GM19023 (cell line): ENCODE data around the gene ATP9B.

Experiments used
- ATAC-seq: cut with Tn5 transposase; IDR thresholded peaks from one replicate; pipeline ENCODE4 v1.9.1; 2021; ENCODE audit warnings: mild to moderate bottlenecking, moderate library complexity; ENCODE audit not compliant: unreplicated experiment

Gene ATP9B

GRCh38 chr18:79402977-79403722 lies 334.0 kb downstream of the ATP9B start:
- ATAC-seq, result no peak

DNA sequence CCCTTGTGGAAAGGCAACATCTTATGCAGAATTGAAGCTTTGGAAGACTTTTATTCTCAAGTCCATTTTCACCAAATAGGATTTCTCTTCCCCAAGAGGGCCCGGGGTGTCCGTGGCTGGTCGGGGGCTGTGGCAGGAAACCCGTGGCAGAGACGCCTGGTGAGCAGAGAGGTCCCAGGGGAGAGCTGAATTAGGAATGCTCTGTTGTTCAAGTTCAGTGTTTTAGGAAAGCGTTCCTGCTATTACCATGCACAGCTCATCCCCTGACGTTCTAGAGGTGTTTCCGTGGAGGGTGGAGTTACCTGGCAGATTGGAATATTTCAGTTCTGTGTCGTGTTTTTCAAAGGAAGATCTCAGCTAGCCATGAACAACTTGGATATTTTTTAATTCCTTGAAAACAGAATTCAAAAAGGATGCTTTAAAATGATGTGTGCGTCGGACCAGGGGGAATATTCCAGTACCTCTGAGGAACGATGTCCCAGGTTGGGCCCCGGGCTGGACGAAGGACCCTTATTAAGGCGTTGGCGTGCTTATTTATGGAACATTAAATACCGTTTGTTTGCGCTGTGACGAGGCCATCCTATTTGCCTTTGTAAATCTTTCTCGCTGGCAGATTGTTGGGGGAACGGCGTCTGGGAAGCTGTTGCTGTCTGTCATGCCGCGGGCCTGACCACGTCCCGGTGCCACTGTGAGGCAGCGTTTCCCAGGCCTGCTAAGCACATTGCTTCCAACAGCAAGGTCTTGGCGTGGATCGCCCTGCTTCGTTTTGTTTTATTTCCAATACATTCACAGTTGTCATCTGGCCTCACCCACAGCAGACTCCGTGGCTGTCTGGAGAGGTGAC lies 334.8 kb downstream of the ATP9B start:
- no peak for ATAC-seq

DNA sequence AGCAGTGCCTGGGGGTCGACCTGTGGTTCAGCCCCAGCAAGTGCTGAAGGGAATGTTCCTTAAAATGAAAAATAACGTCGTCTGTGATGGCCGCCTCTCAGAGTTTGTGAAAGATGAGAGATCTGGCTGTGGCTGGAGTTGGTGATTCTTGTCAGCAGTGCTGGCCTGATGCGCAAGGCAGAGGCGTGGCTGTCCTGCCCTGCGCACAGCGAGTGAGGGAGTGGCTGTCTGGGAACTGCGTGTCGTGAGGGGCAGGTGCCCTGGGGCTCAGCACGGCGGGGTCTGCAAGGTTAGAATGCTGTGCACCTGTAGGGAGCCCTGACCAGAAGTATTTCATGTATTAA lies 335.3 kb downstream of the ATP9B start:
- ATAC-seq, result no peak

- no peak for ATAC-seq
Observed at GRCh38 chr18:79405019-79405780, 336.0 kb downstream of the ATP9B start.

GRCh38 chr18:79405781-79406575 lies 336.8 kb downstream of the ATP9B start:
- ATAC-seq, result peak; percentile 79

- ATAC-seq, result no peak
Observed at GRCh38 chr18:79406708-79407107, 337.5 kb downstream of the ATP9B start.

DNA sequence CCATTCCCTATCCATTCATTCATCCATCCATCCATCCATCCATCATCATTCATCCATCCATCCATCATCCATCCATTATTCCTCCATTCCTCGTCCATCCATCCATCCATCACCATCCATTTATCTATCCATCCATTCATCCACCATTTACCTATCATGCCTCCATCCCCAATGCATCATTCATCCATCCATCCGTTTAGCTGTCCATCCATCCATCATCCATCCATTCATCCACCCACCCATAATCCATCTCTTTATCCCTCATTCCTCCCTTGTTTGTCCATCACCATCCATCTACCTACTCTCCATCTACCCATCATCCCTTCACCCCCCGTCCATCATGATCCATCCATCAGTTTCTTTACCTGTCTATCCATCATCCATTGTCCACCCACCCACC lies 340.1 kb downstream of the ATP9B start:
- ATAC-seq, result no peak

GRCh38 chr18:79410171-79410641 lies 341.0 kb downstream of the ATP9B start:
- ATAC-seq, result no peak

GRCh38 chr18:79410731-79411613 lies 341.8 kb downstream of the ATP9B start:
- no peak for ATAC-seq

- ATAC-seq, result no peak
Observed at GRCh38 chr18:79411614-79412526, 342.7 kb downstream of the ATP9B start.

- ATAC-seq, result no peak
Observed at GRCh38 chr18:79413025-79413424, 343.8 kb downstream of the ATP9B start.

DNA sequence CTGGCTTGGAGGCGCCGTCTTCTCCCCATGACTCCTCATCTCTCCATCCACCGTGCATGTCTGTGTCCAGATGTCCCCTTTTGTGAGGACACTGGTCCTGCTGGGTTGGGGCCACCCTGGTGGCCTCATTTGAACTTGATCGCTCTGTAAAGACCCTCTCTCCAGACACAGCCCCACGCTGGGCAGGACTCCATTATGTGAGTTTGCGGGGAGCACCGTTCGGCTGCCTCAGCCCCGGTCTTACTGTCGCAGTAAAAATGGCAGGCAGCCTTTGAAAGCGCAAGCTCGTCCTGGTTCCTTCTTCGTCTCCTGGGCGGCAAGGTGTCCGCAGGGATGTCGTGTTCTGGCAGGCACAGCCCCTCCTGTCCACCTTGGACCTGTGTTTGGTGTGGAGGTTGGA lies 344.2 kb downstream of the ATP9B start:
- no peak for ATAC-seq

DNA sequence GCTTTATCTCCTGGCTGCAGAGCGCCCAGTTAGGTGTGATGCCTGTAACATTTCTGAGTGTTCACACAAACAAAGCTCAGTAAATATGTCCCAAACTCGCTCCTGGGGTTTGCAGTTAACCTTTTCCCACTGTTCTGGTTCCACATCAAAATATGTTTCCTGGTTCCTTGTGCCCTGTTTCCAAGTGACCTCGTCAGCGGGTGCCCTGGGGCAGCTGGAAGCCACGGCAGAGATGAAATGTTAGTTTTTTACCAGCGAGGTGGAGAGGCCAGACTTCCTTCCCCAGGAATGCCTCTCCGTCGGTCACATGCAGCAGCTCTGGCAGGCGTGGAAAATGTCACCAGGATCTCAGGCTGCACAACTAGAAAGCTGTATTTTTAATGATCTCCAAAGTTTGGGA lies 344.7 kb downstream of the ATP9B start:
- no peak for ATAC-seq

DNA sequence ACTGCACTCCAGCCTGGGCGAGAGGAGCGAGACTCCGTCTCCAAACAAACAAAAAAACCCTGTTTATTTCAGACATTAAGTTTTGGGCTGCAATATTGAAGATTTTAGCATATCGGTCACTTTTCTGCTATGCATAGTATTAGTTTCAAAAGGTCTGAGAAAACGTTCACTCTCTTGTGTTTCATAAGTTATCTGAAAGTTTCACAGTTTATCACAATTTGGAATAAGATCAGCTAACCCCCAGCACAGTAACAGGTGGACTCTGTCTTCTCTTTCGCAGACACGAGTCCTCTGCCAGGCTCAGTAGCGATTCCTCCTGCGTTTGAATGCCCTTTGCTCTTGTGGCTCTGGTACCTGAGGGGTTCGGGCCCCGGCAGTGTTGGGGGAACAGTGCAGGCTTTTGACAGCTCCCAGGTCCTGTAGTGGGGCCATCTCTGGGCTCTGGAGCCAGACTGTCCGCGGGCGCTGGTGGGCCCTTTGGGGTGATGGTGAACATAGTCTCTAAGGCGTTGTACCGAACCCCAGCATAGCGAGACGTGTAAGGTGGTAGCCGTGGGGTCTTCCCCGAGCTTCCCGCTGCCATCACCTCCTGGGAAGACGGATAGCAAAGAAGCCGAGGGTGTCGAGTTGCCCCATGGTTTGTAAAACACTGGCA lies 347.0 kb downstream of the ATP9B start:
- ATAC-seq, result no peak

DNA sequence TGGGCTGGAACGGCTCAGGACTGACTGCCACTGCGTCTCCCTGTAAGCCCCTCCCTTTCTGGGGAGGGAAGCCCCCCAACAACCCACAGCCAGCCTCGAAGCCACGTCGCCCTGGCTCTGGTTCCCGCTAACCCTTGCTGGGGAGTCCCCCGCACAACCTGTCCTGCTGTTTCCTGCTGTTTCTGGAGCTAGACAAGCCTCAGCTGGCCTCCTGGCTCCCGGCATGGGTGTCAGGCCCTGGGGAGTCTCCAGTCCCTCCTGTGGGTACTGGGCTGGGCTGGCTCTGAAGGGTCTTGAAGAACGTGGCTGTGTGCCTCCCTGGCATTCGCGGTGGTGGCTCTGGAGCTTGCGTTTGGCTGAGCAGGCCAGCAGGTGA lies 347.5 kb downstream of the ATP9B start:
- no peak for ATAC-seq

DNA sequence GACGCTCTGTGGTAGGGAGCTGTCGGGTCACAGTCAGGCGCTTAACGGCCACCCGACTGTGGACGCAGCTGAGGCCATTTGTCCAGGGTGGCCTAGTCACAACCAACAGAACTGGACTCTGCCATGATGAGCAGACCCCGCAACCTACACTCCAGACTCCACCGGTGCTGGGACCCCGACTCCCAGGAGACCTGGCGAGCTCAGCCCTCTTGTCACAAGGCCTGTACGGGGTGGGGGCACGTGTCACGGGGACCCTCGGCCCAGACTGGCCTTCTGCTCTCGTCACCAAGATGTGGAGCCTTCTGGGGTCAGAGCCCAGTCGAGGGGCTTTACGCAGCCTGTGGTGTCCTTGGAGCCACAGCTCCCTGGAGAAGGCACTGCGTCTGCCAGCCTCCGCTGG lies 349.0 kb downstream of the ATP9B start:
- no peak for ATAC-seq

- no peak for ATAC-seq
Observed at GRCh38 chr18:79418642-79419041, 349.4 kb downstream of the ATP9B start.

DNA sequence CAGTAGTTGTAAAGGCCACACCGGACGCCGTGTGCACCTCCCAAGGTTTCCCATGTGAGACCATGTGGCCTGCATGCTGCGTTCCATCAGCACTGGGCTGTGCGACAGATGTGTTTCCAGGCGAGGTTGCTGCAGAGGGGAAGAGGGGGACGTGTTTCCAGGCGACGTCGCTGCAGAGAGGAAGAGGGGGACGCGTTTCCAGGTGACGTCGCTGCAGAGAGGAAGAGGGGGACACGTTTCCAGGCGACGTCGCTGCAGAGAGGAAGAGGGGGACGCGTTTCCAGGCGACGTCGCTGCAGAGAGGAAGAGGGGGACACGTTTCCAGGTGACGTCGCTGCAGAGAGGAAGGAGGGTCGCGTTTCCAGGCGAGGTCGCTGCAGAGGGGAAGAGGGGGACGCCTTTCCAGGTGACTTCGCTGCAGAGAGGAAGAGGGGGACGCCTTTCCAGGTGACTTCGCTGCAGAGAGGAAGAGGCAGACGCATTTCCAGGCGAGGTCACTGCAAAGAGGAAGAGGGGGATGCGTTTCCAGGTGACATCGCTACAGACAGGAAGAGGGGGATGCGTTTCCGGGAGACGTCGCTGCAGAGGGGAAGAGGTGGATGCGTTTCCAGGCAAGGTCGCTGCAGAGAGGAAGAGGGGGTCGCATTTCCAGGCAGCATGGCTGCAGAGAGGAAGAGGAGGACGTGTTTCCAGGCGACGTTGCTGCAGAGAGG lies 351.0 kb downstream of the ATP9B start:
- ATAC-seq, result no peak
